H1 (cell line): ENCODE data around the gene HAGH. TPM values are rescaled to one million over a fixed set of nuclear protein-coding genes. Genes with fewer than 3 reads are reported as not detected.

Experiments
- CTCF ChIA-PET: fragments of 300-600 bp; sonication (Branson Sonifier 250); formaldehyde crosslinking; loops from one replicate; lab custom pipeline; 2021; ENCODE audit not compliant: partially characterized antibody; lab: Charles Lee
- POLR2A ChIA-PET: fragments of 300-600 bp; sonication (Branson Sonifier 250); formaldehyde crosslinking; loops from one replicate; lab custom pipeline; 2021; ENCODE audit warnings: inconsistent platforms; ENCODE audit not compliant: partially characterized antibody; lab: Charles Lee
- DNase-seq, 2 experiments: peaks; one replicate each; pipeline versions ENCODE4 v3.0.0 to v3.0.0-alpha.2; 2010 to 2022; ENCODE audit warnings: low spot score in 2 of 2, low read depth in 1 of 2, mixed read lengths in 1 of 2
- FAIRE-seq: peaks from 2 replicates; lab custom pipeline; 2011; peaks lifted over from hg19 to GRCh38; lab: Jason Lieb, UNC
- H2AFZ ChIP-seq: 2 replicates; pipeline ENCODE4 v1.8.1; 2012; ENCODE audit warnings: low read length, inconsistent platforms
- H2AK5ac ChIP-seq: 2 replicates; pipeline ENCODE4 v1.6.1; 2013; ENCODE audit warnings: low read depth, low read length
- H2BK120ac ChIP-seq: replicated peaks from 2 replicates; pipeline ENCODE3; 2013; ENCODE audit warnings: low read depth, low read length, inconsistent platforms
- H2BK12ac ChIP-seq: 2 replicates; pipeline ENCODE4 v1.6.1; 2013; ENCODE audit warnings: low read depth, low read length
- H2BK15ac ChIP-seq: 2 replicates; pipeline ENCODE4 v1.6.1; 2013; ENCODE audit warnings: low read length
- H2BK20ac ChIP-seq: 2 replicates; pipeline ENCODE4 v1.6.1; 2013; ENCODE audit warnings: low read length
- H2BK5ac ChIP-seq: 2 replicates; pipeline ENCODE4 v1.6.1; 2013; ENCODE audit warnings: low read depth, low read length
- H3K14ac ChIP-seq: 2 replicates; pipeline ENCODE4 v1.6.1; 2013; ENCODE audit warnings: inconsistent platforms; ENCODE audit not compliant: insufficient read length
- H3K18ac ChIP-seq: 2 replicates; pipeline ENCODE4 v1.6.1; 2013; ENCODE audit warnings: low read length; ENCODE audit errors: extremely low read depth
- H3K23ac ChIP-seq: 2 replicates; pipeline ENCODE4 v1.6.1; 2013; ENCODE audit warnings: inconsistent platforms; ENCODE audit not compliant: insufficient read length
- H3K23me2 ChIP-seq: 2 replicates; pipeline ENCODE4 v1.6.1; 2013; ENCODE audit warnings: low read depth, low read length
- H3K27ac ChIP-seq: 2 replicates; pipeline ENCODE4 v1.6.1; 2011; ENCODE audit warnings: low read depth, low read length, inconsistent platforms
- H3K27me3 ChIP-seq, 4 experiments: replicated peaks in 1 of 4; 1 replicate in 1 of 4; 2 replicates in 3 of 4; pipeline versions ENCODE4 v1.6.1 to v1.8.1; 2011 to 2013; ENCODE audit warnings: low read length in 3 of 4, mild to moderate bottlenecking in 3 of 4, inconsistent platforms in 2 of 4, mixed read lengths in 2 of 4, moderate library complexity in 1 of 4; ENCODE audit not compliant: control insufficient read depth in 3 of 4, insufficient read depth in 3 of 4; ENCODE audit errors: extremely low read depth in 1 of 4
- H3K36me3 ChIP-seq, 4 experiments: 2 replicates each; pipeline versions ENCODE4 v1.6.1 to v1.8.1; 2011 to 2013; ENCODE audit warnings: mild to moderate bottlenecking in 4 of 4, low read length in 3 of 4, moderate library complexity in 2 of 4, control low read depth in 1 of 4, inconsistent platforms in 1 of 4; ENCODE audit not compliant: insufficient read depth in 4 of 4, control insufficient read depth in 2 of 4
- H3K4ac ChIP-seq: replicated peaks from 2 replicates; pipeline ENCODE3; 2013; ENCODE audit warnings: low read length, low read depth, mixed read lengths, inconsistent platforms; ENCODE audit not compliant: insufficient read length
- H3K4me1 ChIP-seq, 4 experiments: replicated peaks in 1 of 4; 1 replicate in 1 of 4; 2 replicates in 3 of 4; pipeline versions ENCODE4 v1.6.1 to v1.8.1; 2011 to 2013; ENCODE audit warnings: low read length in 3 of 4, inconsistent platforms in 2 of 4, mixed read lengths in 1 of 4; ENCODE audit not compliant: insufficient read depth in 4 of 4, control insufficient read depth in 3 of 4
- H3K4me2 ChIP-seq, 2 experiments: 2 replicates each; pipeline versions ENCODE4 v1.6.1 to v1.8.1; 2011 to 2013; ENCODE audit warnings: low read depth in 2 of 2, low read length in 2 of 2, control low read depth in 1 of 2, inconsistent platforms in 1 of 2, mild to moderate bottlenecking in 1 of 2; ENCODE audit not compliant: insufficient read depth in 1 of 2
- H3K4me3 ChIP-seq, 4 experiments: fragments of 200-600, 300-600 bp in 1 of 4; sonication (generic), shearing (Covaris generic), sonication (Bioruptor Twin) in 1 of 4; 2 replicates each; pipeline versions ENCODE4 v1.5.1 to v1.8.1; 2011 to 2016; ENCODE audit warnings: low read length in 4 of 4, low read depth in 3 of 4, control low read depth in 2 of 4, inconsistent platforms in 2 of 4, mild to moderate bottlenecking in 2 of 4, mixed read lengths in 1 of 4, moderate library complexity in 1 of 4; ENCODE audit not compliant: insufficient read depth in 2 of 4; ENCODE audit errors: extremely low read depth in 1 of 4
- H3K56ac ChIP-seq: replicated peaks from 2 replicates; pipeline ENCODE3; 2013; ENCODE audit warnings: low read depth, mild to moderate bottlenecking, mixed read lengths, low read length, inconsistent platforms; ENCODE audit not compliant: insufficient read length
- H3K79me1 ChIP-seq: 2 replicates; pipeline ENCODE4 v1.6.1; 2013; ENCODE audit warnings: low read depth, low read length, control low read depth
- H3K79me2 ChIP-seq, 2 experiments: 2 replicates each; pipeline versions ENCODE4 v1.6.1 to v1.8.1; 2012 to 2013; ENCODE audit warnings: low read length in 2 of 2, mild to moderate bottlenecking in 2 of 2, inconsistent platforms in 1 of 2; ENCODE audit not compliant: insufficient read depth in 2 of 2, control insufficient read depth in 1 of 2
- H3K9ac ChIP-seq, 4 experiments: replicated peaks in 1 of 4; 1 replicate in 1 of 4; 2 replicates in 3 of 4; pipeline versions ENCODE4 v1.6.1 to v1.8.1; 2011 to 2013; ENCODE audit warnings: low read depth in 3 of 4, low read length in 3 of 4, control low read depth in 2 of 4, mild to moderate bottlenecking in 2 of 4, moderate library complexity in 2 of 4, inconsistent platforms in 1 of 4; ENCODE audit errors: extremely low read depth in 1 of 4
- H3K9me3 ChIP-seq, 2 experiments: 2 replicates each; pipeline versions ENCODE4 v1.6.1 to v1.8.1; 2012 to 2013; ENCODE audit warnings: mild to moderate bottlenecking in 2 of 2, moderate library complexity in 2 of 2, control low read depth in 1 of 2, inconsistent platforms in 1 of 2, low read depth in 1 of 2, low read length in 1 of 2, mixed read lengths in 1 of 2; ENCODE audit not compliant: insufficient read depth in 2 of 2
- H4K20me1 ChIP-seq, 2 experiments: replicated peaks in 1 of 2; 2 replicates each; pipeline versions ENCODE3 to v1.8.1; 2011 to 2013; ENCODE audit warnings: inconsistent platforms in 2 of 2, low read length in 2 of 2, mild to moderate bottlenecking in 1 of 2; ENCODE audit not compliant: insufficient read depth in 2 of 2, control insufficient read depth in 1 of 2
- H4K5ac ChIP-seq: 2 replicates; pipeline ENCODE4 v1.6.1; 2013; ENCODE audit warnings: low read length, low read depth, mixed read lengths, inconsistent platforms; ENCODE audit not compliant: insufficient read length
- H4K8ac ChIP-seq: 2 replicates; pipeline ENCODE4 v1.8.0; 2013; ENCODE audit warnings: mild to moderate bottlenecking, moderate library complexity, low read length, inconsistent platforms; ENCODE audit not compliant: insufficient read depth; ENCODE audit errors: extremely low read depth
- H4K91ac ChIP-seq: replicated peaks from 2 replicates; pipeline ENCODE3; 2013; ENCODE audit warnings: low read length, mixed read lengths, inconsistent platforms; ENCODE audit not compliant: insufficient read length
- E2F6 ChIP-seq: IDR thresholded peaks from 2 replicates; pipeline ENCODE4 v1.6.1; 2012; ENCODE audit warnings: inconsistent platforms
- TAF7 ChIP-seq: optimal IDR thresholded peaks from 2 replicates; pipeline ENCODE3; 2011; ENCODE audit warnings: low read depth, mild to moderate bottlenecking, inconsistent platforms, low read length, moderate library complexity, borderline replicate concordance
- WGBS, 2 experiments: shearing (Covaris generic) in 1 of 2; methylation state at CpG; one replicate each; pipeline versions ENCODE4 v1.1.6 to v1.1.7; 2013 to 2015; ENCODE audit warnings: low lambda C conversion rate in 2 of 2, mixed read lengths in 2 of 2, inconsistent platforms in 1 of 2, low coverage in 1 of 2, missing lambda C conversion rate in 1 of 2; ENCODE audit not compliant: insufficient replicate concordance in 2 of 2, insufficient coverage in 1 of 2, insufficient read length in 1 of 2; ENCODE audit errors: extremely low coverage in 1 of 2, missing lambda C conversion rate in 1 of 2; 5-methylcytosine and 5-hydroxymethylcytosine counted together
- polyA plus RNA-seq, 7 experiments: library from polyadenylated mRNA; depleted of rRNA in 3 of 7; stranded (reverse) in 5 of 7; unstranded in 2 of 7; fragments of >200 nt in 5 of 7; fragments of 200-250 nt in 2 of 7; gene quantifications; 1 replicate in 5 of 7; 2 replicates in 1 of 7; 4 replicates in 1 of 7; pipeline versions ENCODE4 v1.2.1 to v1.2.3, GENCODE V29; 2011 to 2013; ENCODE audit warnings: missing spikeins in 2 of 7, mixed read lengths in 2 of 7
- total RNA-seq: library from RNA; stranded (reverse); fragmentation: NEBNext Ultra II Directional; extraction: Animal tissue kit (Norgen Biotek cat#: 25700); gene quantifications from 2 replicates; pipeline ENCODE4 v1.2.1, GENCODE V29; 2021

HAGH gene
- total and polyA plus RNA-seq, 2 of the 8 experiments (the other 6 are each of a cell fraction or from before 2014, with no cell fraction given) = 28.7 to 40.6 TPM

- H3K36me3 ChIP-seq = no peaks in the 10 kb centered on the region
- H4K5ac ChIP-seq = no peak overlapping the region
- POLR2A ChIA-PET = interaction anchor here (0.6 to 1.6 kb wide), 3 partner anchors 50 to 113 kb away, joined by 3 read pairs; no protein-coding TSS in a partner anchor
- H3K4ac ChIP-seq = no peak overlapping the region
- FAIRE-seq (no peak), DNase-seq (no peak)
- no peak overlapping the region for H3K4me3 ChIP-seq
- no peak overlapping the region for H3K23ac ChIP-seq
- H3K23me2 ChIP-seq = no peaks in the 10 kb centered on the region
- no peak overlapping the region for H2BK15ac ChIP-seq
- H3K18ac ChIP-seq = no peak overlapping the region
- no peaks in the 10 kb centered on the region for H3K9me3 ChIP-seq
- no peak overlapping the region for H3K14ac ChIP-seq
- no peak overlapping the region for H4K91ac ChIP-seq
- no peaks in the 10 kb centered on the region for H4K20me1 ChIP-seq
- no peak overlapping the region for H2BK20ac ChIP-seq
- WGBS, 2 experiments = 81% methylated on average over 6 of the region's 6 CpGs; no CpG with 5 or more reads in 1 of the 2 experiments
- no peak overlapping the region for H2AFZ ChIP-seq
- no peaks in the 10 kb centered on the region for H3K4me1 ChIP-seq
- H2AK5ac ChIP-seq = no peak overlapping the region
- no peak overlapping the region for H3K4me2 ChIP-seq
- H2BK5ac ChIP-seq = no peak overlapping the region
- H2BK12ac ChIP-seq = no peak overlapping the region
- H4K8ac ChIP-seq = no peak overlapping the region
- H3K27ac ChIP-seq = no peak overlapping the region
- peaks cover 0 to 3% (median 0%) of the 10 kb centered on the region in 4 experiments; a peak in 2 of 7 replicates for H3K27me3 ChIP-seq
- TF ChIP-seq TAF7 = no peak
- TF ChIP-seq E2F6 = no peak
- TF ChIP-seq, all 59 proteins: peak for 0
- CTCF ChIA-PET = interaction anchor here (1.1 to 6.6 kb wide), 6 partner anchors 18 to 94 kb away, joined by 3 to 75 read pairs (median 6); partner anchors contain the start of gene NDUFB10
- Histone ChIP-seq H2BK120ac (no peak overlapping the region), H3K79me1 (no peaks in the 10 kb centered on the region), H3K56ac (no peak overlapping the region), H3K79me2 (no peaks in the 10 kb centered on the region), H3K9ac (no peak overlapping the region)
These were observed 39.5 kb upstream of the HAGH start for GRCh38 chr16:1865902-1866690.
